ENCODE data around the gene RICTOR.

DNA sequence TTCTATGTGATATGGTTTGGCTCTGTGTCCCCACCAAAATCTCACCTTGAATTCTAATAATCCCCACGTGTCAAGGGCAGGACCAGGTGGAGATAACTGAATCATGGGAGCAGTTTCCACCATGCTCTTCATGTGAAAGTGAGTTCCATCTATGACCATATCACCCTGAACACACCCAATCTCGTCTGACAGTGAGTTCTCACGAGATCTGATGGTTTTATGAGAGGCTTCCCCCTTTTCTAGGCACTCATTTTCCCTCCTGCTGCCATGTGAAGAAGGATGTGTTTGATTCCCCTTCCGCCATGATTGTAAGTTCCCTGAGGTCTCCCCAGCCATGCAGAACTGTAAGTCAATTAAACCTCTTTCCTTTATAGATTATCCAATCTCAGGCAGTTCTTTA is 64.2 kb downstream of the RICTOR start:
- TF ChIP-seq POLR2AphosphoS5 (IDR thresholded peaks at IDR 0.05) = no peak
- TF ChIP-seq, protein P1, sequence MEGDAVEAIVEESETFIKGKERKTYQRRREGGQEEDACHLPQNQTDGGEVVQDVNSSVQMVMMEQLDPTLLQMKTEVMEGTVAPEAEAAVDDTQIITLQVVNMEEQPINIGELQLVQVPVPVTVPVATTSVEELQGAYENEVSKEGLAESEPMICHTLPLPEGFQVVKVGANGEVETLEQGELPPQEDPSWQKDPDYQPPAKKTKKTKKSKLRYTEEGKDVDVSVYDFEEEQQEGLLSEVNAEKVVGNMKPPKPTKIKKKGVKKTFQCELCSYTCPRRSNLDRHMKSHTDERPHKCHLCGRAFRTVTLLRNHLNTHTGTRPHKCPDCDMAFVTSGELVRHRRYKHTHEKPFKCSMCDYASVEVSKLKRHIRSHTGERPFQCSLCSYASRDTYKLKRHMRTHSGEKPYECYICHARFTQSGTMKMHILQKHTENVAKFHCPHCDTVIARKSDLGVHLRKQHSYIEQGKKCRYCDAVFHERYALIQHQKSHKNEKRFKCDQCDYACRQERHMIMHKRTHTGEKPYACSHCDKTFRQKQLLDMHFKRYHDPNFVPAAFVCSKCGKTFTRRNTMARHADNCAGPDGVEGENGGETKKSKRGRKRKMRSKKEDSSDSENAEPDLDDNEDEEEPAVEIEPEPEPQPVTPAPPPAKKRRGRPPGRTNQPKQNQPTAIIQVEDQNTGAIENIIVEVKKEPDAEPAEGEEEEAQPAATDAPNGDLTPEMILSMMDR (IDR thresholded peaks at IDR 0.05) = no peak
- no peak for TF ChIP-seq POLR2A (IDR thresholded peaks at IDR 0.05)
